OCI-LY1 (cell line): ENCODE measurements around the gene ZBTB24.

Source experiments
- H2AFZ ChIP-seq: fragments of 200-600 bp; sonication (generic), shearing (Covaris generic); 2 replicates; pipeline ENCODE4 v1.6.0; 2014; ENCODE audit warnings: antibody characterized with exemption, mild to moderate bottlenecking, low read length
- H3F3A ChIP-seq: fragments of 200-600 bp; sonication (generic), shearing (Covaris generic); 2 replicates; pipeline ENCODE4 v1.6.0; 2014; ENCODE audit warnings: mild to moderate bottlenecking, antibody characterized with exemption, low read length, moderate library complexity; ENCODE audit not compliant: insufficient read depth
- H3K27ac ChIP-seq: fragments of 200-600 bp; sonication (generic); 2 replicates; pipeline ENCODE4 v1.5.1; 2014; ENCODE audit warnings: low read length, mixed run types, mild to moderate bottlenecking, low read depth; ENCODE audit not compliant: poor library complexity, severe bottlenecking
- H3K27me3 ChIP-seq: fragments of 200-600 bp; sonication (generic); 2 replicates; pipeline ENCODE4 v1.6.0; 2014; ENCODE audit warnings: antibody characterized with exemption, mild to moderate bottlenecking, low read length, moderate library complexity; ENCODE audit not compliant: insufficient read depth
- H3K36me3 ChIP-seq: fragments of 200-600 bp; sonication (generic); 2 replicates; pipeline ENCODE4 v1.6.1; 2014; ENCODE audit warnings: mild to moderate bottlenecking, antibody characterized with exemption, low read length, moderate library complexity, mixed read lengths; ENCODE audit not compliant: insufficient read depth
- H3K4me1 ChIP-seq: fragments of 200-600 bp; sonication (generic); 2 replicates; pipeline ENCODE4 v1.5.1; 2014; ENCODE audit warnings: mild to moderate bottlenecking, low read length, moderate library complexity; ENCODE audit not compliant: insufficient read depth, severe bottlenecking
- H3K4me2 ChIP-seq: fragments of 200-600 bp; sonication (generic), shearing (Covaris generic); 2 replicates; pipeline ENCODE4 v1.6.1; 2014; ENCODE audit warnings: low read length
- H3K4me3 ChIP-seq: fragments of 200-600 bp; sonication (generic); 2 replicates; pipeline ENCODE4 v1.5.1; 2014; ENCODE audit warnings: low read length, low read depth, mild to moderate bottlenecking, mixed read lengths; ENCODE audit not compliant: poor library complexity, severe bottlenecking
- H3K79me2 ChIP-seq: fragments of 200-600 bp; shearing (Covaris generic); 2 replicates; pipeline ENCODE4 v1.6.1; 2016; ENCODE audit warnings: mixed run types, low read length, mixed read lengths; ENCODE audit not compliant: insufficient read depth
- H3K9ac ChIP-seq: fragments of 200-600 bp; sonication (generic), shearing (Covaris generic); 2 replicates; pipeline ENCODE4 v1.6.1; 2014; ENCODE audit warnings: mild to moderate bottlenecking, low read length, mixed read lengths
- H3K9me2 ChIP-seq: fragments of 200-600 bp; sonication (generic), shearing (Covaris generic); 2 replicates; pipeline ENCODE4 v1.6.1; 2014; ENCODE audit warnings: low read depth, mild to moderate bottlenecking, low read length, mixed read lengths
- H3K9me3 ChIP-seq: fragments of 200-600 bp; shearing (Covaris generic); 2 replicates; pipeline ENCODE4 v1.6.1; 2014; ENCODE audit warnings: low read length, mixed read lengths
- H4K20me1 ChIP-seq: fragments of 200-600 bp; sonication (generic), shearing (Covaris generic); 2 replicates; pipeline ENCODE4 v1.6.0; 2016; ENCODE audit warnings: mild to moderate bottlenecking, low read length; ENCODE audit not compliant: insufficient read depth
- EZH2 ChIP-seq: fragments of 200-600 bp; sonication (generic), shearing (Covaris generic); IDR thresholded peaks from 2 replicates; pipeline ENCODE4 v1.8.0; 2017; ENCODE audit warnings: borderline replicate concordance, mixed run types, mild to moderate bottlenecking, antibody characterized with exemption, low read length, moderate library complexity, mixed read lengths
- TF ChIP-seq, protein P1 (sequence below): fragments of 200-600 bp; sonication (generic), shearing (Covaris generic); IDR thresholded peaks from 2 replicates; pipeline ENCODE4 v1.5.1; 2017; ENCODE audit warnings: mild to moderate bottlenecking, antibody characterized with exemption, low read length, moderate library complexity, mixed read lengths

ZBTB24 gene

DNA sequence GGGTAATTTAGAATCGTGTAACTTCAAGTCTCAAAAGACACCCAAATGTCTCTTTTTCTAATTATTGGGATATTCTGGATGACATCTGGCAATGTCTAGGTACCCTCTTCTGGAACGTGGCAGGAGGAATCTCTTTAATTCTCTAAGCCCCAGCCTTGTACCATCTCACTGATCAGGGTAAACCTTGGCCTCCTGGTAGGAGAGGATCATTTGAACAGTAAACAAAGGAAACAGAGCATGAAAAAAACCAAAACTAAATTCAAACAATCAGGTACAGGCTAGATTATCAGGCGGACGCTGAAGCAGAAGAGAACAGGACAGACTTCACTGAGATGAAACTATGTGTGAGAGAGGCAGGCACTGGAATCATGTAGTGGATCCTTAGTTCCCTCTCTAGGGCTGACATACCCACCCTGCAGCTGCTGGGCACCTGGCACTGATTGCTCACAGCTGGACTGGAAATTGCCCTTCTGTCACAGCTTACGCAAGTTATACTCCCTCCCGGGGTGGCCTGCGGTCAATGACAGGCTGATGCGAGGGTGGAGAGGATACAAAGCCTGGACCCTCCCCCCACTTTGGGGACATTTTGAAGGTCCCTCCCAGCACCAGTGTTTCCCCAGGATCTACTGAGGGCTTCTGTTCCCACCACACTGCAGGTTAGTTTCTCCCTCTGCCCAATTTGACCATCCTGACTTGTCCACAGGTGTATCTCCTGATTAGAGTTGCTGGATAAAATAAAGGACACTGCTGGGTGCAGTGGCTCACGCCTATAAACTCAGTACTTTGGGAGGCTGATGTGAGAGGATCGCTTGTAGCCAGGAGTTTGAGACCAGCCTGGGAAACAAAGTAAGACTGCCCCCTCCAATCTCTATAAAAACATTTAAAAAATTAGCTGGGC, 20.6 kb upstream of the ZBTB24 start:
- Histone ChIP-seq H3K27me3 (no peaks in the 10 kb centered on the region), H3K9me3 (no peaks in the 10 kb centered on the region), H3K9me2 (no peaks in the 10 kb centered on the region), H4K20me1 (no peaks in the 10 kb centered on the region), H3K79me2 (no peaks in the 10 kb centered on the region), H3K4me2 (no peak overlapping the region), H3K36me3 (no peaks in the 10 kb centered on the region), H3K9ac (no peak overlapping the region), H3K4me1 (no peaks in the 10 kb centered on the region), H3K4me3 (no peak overlapping the region), H3K27ac (no peak overlapping the region), H3F3A (no peaks in the 10 kb centered on the region), H2AFZ (no peak overlapping the region)
- TF ChIP-seq, protein P1, sequence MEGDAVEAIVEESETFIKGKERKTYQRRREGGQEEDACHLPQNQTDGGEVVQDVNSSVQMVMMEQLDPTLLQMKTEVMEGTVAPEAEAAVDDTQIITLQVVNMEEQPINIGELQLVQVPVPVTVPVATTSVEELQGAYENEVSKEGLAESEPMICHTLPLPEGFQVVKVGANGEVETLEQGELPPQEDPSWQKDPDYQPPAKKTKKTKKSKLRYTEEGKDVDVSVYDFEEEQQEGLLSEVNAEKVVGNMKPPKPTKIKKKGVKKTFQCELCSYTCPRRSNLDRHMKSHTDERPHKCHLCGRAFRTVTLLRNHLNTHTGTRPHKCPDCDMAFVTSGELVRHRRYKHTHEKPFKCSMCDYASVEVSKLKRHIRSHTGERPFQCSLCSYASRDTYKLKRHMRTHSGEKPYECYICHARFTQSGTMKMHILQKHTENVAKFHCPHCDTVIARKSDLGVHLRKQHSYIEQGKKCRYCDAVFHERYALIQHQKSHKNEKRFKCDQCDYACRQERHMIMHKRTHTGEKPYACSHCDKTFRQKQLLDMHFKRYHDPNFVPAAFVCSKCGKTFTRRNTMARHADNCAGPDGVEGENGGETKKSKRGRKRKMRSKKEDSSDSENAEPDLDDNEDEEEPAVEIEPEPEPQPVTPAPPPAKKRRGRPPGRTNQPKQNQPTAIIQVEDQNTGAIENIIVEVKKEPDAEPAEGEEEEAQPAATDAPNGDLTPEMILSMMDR, result no peak
- TF ChIP-seq EZH2, result no peak

DNA sequence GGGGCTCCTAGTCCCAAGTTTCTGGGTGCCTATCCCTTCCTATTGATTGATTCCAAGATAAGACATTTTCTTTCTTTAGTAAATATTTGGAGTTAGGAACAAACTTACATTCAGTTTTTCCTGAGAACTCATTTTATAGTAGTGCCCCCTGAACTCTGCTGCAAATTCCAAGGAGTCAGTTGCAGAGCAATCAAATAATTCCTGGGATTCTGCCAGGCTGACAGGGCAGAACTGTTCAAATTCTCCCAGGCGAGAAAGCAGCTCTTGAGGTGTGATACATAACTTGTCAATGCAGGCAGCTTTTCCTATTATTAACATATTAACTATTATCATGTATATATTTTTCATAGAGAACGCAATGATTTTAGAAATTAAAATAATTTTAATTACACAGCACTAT, 15.9 kb upstream of the ZBTB24 start:
- Histone ChIP-seq H3K9me2 (no peaks in the 10 kb centered on the region), H3K4me2 (no peak overlapping the region), H3K79me2 (no peaks in the 10 kb centered on the region), H3K9me3 (no peaks in the 10 kb centered on the region), H3K27ac (no peak overlapping the region), H2AFZ (no peak overlapping the region), H3K36me3 (no peaks in the 10 kb centered on the region), H4K20me1 (no peaks in the 10 kb centered on the region), H3F3A (no peaks in the 10 kb centered on the region), H3K4me3 (no peak overlapping the region), H3K9ac (no peak overlapping the region), H3K27me3 (no peaks in the 10 kb centered on the region), H3K4me1 (no peaks in the 10 kb centered on the region)
- TF ChIP-seq EZH2, result no peak
- TF ChIP-seq, protein P1, result no peak

DNA sequence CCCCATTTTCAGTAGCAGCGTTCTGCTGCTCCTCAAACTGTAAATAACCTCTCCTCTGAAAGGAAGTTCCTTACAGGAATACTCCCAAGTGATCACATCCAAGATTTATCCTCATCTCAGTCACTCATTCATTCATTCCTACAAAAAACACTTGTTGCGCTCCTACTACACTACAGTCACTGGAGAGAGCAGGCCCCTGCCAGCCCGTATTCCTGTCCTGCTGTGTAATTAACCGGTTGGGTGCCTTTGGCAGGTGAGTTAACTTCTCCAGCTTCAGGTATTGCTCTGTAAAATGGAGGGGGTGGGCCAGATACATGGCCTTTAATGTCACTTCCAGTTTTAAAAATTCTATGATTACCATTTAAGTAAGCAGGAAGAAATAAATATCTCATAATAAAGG, 15.0 kb upstream of the ZBTB24 start:
- no peaks in the 10 kb centered on the region for H3K9me3 ChIP-seq
- H3F3A ChIP-seq, result no peaks in the 10 kb centered on the region
- H3K9ac ChIP-seq, result no peak overlapping the region
- H3K4me2 ChIP-seq, result no peak overlapping the region
- no peak overlapping the region for H3K27ac ChIP-seq
- H3K79me2 ChIP-seq, result no peaks in the 10 kb centered on the region
- H3K9me2 ChIP-seq, result no peaks in the 10 kb centered on the region
- H3K4me3 ChIP-seq, result no peak overlapping the region
- H4K20me1 ChIP-seq, result no peaks in the 10 kb centered on the region
- no peaks in the 10 kb centered on the region for H3K27me3 ChIP-seq
- H3K36me3 ChIP-seq, result no peaks in the 10 kb centered on the region
- H2AFZ ChIP-seq, result no peak overlapping the region
- no peaks in the 10 kb centered on the region for H3K4me1 ChIP-seq
- no peak for TF ChIP-seq EZH2
- TF ChIP-seq, protein P1, result no peak
